ENCODE measurements around the gene CFAP69.

CFAP69 gene

GRCh38 chr7:90239625-90240228 lies 5.2 kb upstream of the CFAP69 start:
- TF ChIP-seq SIN3A (IDR thresholded peaks at IDR 0.05; ENCODE audit: borderline replicate concordance, insufficient read depth, low read length) = no peak
- TF ChIP-seq POLR2AphosphoS5 (IDR thresholded peaks at IDR 0.05; ENCODE audit: low read depth, low read length) = no peak
- TF ChIP-seq FOXP2 (optimal IDR thresholded peaks at IDR 0.05; ENCODE audit: borderline replicate concordance, extremely low read depth, extremely low read length, insufficient read depth) = no peak
- no peak for TF ChIP-seq TAF1 (IDR thresholded peaks at IDR 0.05; ENCODE audit: borderline replicate concordance, insufficient read depth, low read length)
- no peak for TF ChIP-seq REST (IDR thresholded peaks at IDR 0.05; ENCODE audit: insufficient read depth in 1 of 2, low read depth in 2 of 2, low read length in 2 of 2)

DNA sequence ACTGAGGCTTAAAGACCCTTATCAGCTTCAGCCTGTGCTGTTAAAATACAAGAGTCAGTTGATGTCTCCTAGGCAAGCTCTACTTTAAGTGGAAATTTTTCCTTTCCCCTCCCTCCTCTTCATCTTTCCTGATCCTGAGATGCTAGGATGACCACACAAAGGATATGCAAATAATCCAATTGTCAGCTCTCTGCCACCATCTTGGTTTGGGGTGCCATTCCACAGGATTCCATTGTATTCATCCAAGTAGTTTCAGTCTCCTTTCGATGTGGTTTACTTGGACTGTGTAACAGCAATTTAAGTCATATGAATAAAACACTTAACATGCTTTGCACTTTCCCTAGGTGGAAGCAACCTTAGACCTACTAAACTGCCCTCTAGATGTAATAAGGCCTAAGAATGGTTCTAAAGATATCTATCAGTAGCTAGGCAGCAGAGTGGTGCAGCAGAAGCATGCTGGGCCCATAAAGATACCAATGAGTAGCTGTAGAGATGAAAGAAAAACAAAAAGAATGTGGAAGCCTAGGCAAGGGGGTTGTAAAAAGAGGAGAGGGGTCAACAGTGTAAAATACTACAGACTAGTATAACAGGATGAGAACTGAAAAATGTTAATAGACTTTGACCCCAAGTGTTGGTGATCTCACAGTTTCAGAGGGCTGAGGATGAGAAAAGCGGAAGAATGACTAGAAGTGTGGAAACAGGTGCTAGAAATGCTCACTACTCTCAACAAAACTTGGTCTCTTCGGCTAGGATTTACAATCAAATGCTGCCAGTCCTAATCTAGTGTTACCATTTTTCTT lies 2.4 kb upstream of the CFAP69 start:
- TF ChIP-seq SIN3A (IDR thresholded peaks at IDR 0.05; ENCODE audit: borderline replicate concordance, insufficient read depth, low read length) (no peak), FOXP2 (optimal IDR thresholded peaks at IDR 0.05; ENCODE audit: borderline replicate concordance, extremely low read depth, extremely low read length, insufficient read depth) (no peak), TAF1 (IDR thresholded peaks at IDR 0.05; ENCODE audit: borderline replicate concordance, insufficient read depth, low read length) (no peak), POLR2AphosphoS5 (IDR thresholded peaks at IDR 0.05; ENCODE audit: low read depth, low read length) (no peak), REST (IDR thresholded peaks at IDR 0.05; ENCODE audit: insufficient read depth in 1 of 2, low read depth in 2 of 2, low read length in 2 of 2) (no peak)

- TF ChIP-seq TAF1 (IDR thresholded peaks at IDR 0.05; ENCODE audit: borderline replicate concordance, insufficient read depth, low read length) (no peak), REST (IDR thresholded peaks at IDR 0.05; ENCODE audit: insufficient read depth in 1 of 2, low read depth in 2 of 2, low read length in 2 of 2) (no peak), FOXP2 (optimal IDR thresholded peaks at IDR 0.05; ENCODE audit: borderline replicate concordance, extremely low read depth, extremely low read length, insufficient read depth) (no peak)
Measured at GRCh38 chr7:90243556-90243955, 1.4 kb upstream of the CFAP69 start.

DNA sequence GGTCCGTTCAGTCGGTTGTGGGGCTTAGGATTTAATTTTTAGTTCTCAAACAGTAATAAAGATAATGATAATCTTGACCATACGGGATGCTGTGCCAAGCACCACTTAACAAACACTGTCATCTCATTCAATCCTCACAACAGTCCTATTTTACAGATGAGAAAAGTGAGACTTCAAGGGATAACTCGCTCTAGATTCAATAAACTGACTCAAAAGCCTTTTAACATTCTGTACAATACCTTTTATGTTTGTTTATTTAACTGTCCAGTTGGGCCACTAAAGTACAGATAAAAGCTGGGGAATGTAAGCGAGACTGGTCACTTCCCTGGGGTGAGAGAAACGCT lies 437 bp upstream of the CFAP69 start:
- TF ChIP-seq POLR2AphosphoS5 (IDR thresholded peaks at IDR 0.05; ENCODE audit: low read depth, low read length) (no peak), FOXP2 (optimal IDR thresholded peaks at IDR 0.05; ENCODE audit: borderline replicate concordance, extremely low read depth, extremely low read length, insufficient read depth) (no peak), TAF1 (IDR thresholded peaks at IDR 0.05; ENCODE audit: borderline replicate concordance, insufficient read depth, low read length) (no peak), REST (IDR thresholded peaks at IDR 0.05; ENCODE audit: insufficient read depth in 1 of 2, low read depth in 2 of 2, low read length in 2 of 2) (no peak), SIN3A (IDR thresholded peaks at IDR 0.05; ENCODE audit: borderline replicate concordance, insufficient read depth, low read length) (no peak)
